Activated T-cell treated with anti-CD3 and anti-CD28 coated beads, Interleukin-2, amount 50 U/mL, for 24 hours (primary cell): ENCODE data around the gene KRTDAP.

Source experiments
- DNase-seq: peaks from one replicate; pipeline ENCODE4 v3.0.0-alpha.2; 2020
- H3K27ac Mint-ChIP-seq: 2 replicates; pipeline ENCODE4 v1.8.0; 2020; ENCODE audit warnings: mild to moderate bottlenecking, mixed read lengths
- H3K27me3 Mint-ChIP-seq: 2 replicates; pipeline ENCODE4 v1.8.0; 2020; ENCODE audit warnings: mixed read lengths
- H3K36me3 Mint-ChIP-seq: 2 replicates; pipeline ENCODE4 v1.8.0; 2020; ENCODE audit warnings: low read depth, mixed read lengths
- H3K4me1 Mint-ChIP-seq: 2 replicates; pipeline ENCODE4 v1.8.0; 2020; ENCODE audit warnings: low read depth, mixed read lengths
- H3K4me3 Mint-ChIP-seq: 2 replicates; pipeline ENCODE4 v1.8.0; 2020; ENCODE audit warnings: mild to moderate bottlenecking, moderate library complexity, mixed read lengths
- H3K9me3 Mint-ChIP-seq: 2 replicates; pipeline ENCODE4 v1.8.0; 2020; ENCODE audit warnings: mixed read lengths

KRTDAP gene

DNA sequence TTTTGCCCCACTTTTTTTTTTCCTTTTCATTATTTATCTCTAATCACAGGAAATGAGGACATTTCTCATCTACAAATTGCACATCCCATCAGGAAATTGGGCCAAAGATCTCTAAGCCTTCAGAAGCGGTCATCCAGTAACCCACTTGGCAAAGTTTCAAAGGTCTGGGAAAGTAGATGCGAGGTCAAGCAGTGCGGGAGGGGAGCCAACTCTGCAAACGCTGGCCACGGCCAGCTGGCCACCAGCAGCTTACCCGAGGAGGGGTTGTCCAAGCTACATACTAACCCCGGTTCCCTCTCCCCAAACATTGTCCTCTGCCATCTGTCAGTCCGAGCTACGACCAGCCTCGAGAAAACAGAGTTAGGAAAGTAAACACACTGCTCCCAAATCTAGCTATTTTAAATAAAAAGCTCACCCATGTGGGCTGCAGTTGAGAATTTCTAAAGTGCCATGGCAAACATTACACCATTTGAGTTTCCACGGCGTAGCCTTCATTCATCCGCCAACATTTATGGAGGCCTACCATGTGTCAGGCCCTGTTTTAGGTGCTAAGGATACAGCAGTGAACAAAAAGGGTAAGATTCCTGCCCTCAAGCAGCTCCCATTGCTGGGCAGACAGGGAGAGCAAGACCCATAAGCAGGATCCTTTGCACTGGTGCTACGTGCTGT is 30.7 kb downstream of the KRTDAP start:
- no peak for DNase-seq
- Mint-ChIP-seq H3K27me3 (no peaks in the 10 kb centered on the region), H3K4me1 (peaks cover 29% of the 10 kb centered on the region), H3K36me3 (no peaks in the 10 kb centered on the region), H3K9me3 (no peaks in the 10 kb centered on the region), H3K27ac (no peak overlapping the region), H3K4me3 (no peak overlapping the region)

GRCh38 chr19:35458731-35459391 is 31.4 kb downstream of the KRTDAP start:
- H3K4me3 Mint-ChIP-seq: no peak overlapping the region
- no peaks in the 10 kb centered on the region for H3K9me3 Mint-ChIP-seq
- DNase-seq: no peak
- no peak overlapping the region for H3K27ac Mint-ChIP-seq
- H3K27me3 Mint-ChIP-seq: no peaks in the 10 kb centered on the region
- peaks cover 29% of the 10 kb centered on the region for H3K4me1 Mint-ChIP-seq
- no peaks in the 10 kb centered on the region for H3K36me3 Mint-ChIP-seq

DNA sequence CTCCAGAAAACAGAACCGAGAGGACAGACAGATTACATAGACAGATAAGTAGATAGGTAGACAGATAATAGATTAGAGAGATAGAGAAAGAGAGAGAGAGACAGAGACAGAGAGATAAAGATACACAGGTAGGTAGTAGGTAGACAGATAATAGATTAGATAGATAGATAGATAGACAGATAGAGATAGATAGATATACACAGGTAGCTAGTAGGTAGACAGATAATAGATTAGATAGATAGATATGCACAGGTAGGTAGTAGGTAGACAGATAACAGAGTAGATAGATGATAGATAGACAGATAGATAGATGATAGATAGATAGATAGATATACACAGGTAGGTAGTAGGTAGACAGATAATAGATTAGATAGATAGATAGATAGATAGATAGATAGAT is 32.1 kb downstream of the KRTDAP start:
- H3K27ac Mint-ChIP-seq: no peak overlapping the region
- H3K9me3 Mint-ChIP-seq: no peaks in the 10 kb centered on the region
- H3K27me3 Mint-ChIP-seq: no peaks in the 10 kb centered on the region
- peaks cover 25% of the 10 kb centered on the region for H3K4me1 Mint-ChIP-seq
- H3K36me3 Mint-ChIP-seq: no peaks in the 10 kb centered on the region
- no peak for DNase-seq
- no peak overlapping the region for H3K4me3 Mint-ChIP-seq

GRCh38 chr19:35457173-35457572 is 33.1 kb downstream of the KRTDAP start:
- Mint-ChIP-seq H3K27ac (no peak overlapping the region), H3K27me3 (no peaks in the 10 kb centered on the region), H3K4me3 (no peak overlapping the region), H3K4me1 (peaks cover 23% of the 10 kb centered on the region), H3K36me3 (no peaks in the 10 kb centered on the region), H3K9me3 (no peaks in the 10 kb centered on the region)
- no peak for DNase-seq

DNA sequence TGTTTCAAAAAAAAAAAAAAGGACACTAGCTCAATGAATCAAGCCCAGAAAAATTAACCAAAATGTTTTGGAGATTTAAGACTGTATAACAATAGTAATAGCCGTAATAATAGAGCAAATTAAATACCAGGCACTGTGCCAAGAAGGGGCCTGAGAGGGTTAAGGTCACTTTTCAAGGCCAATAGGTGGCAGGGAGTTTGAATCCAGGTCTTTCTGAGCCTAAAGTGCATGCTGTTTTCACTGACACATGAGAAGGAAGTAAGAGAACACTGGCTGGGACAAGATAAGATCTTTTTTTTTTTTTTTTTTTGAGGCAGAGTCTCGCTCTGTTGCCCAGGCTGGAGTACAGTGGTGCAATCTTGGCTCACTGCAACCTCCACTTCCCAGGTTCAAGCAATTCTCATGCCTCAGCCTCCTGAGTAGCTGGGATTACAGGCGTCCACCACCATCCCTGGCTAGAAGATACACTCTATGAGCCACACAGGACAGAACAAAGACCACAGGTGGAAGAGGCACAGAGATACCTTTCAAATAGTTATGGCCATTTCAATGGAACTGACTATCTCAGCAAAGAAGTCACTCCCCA is 34.6 kb downstream of the KRTDAP start:
- no peak overlapping the region for H3K4me3 Mint-ChIP-seq
- H3K9me3 Mint-ChIP-seq: no peaks in the 10 kb centered on the region
- no peak for DNase-seq
- H3K27ac Mint-ChIP-seq: no peak overlapping the region
- peaks cover 32% of the 10 kb centered on the region for H3K4me1 Mint-ChIP-seq
- no peaks in the 10 kb centered on the region for H3K36me3 Mint-ChIP-seq
- no peaks in the 10 kb centered on the region for H3K27me3 Mint-ChIP-seq

DNA sequence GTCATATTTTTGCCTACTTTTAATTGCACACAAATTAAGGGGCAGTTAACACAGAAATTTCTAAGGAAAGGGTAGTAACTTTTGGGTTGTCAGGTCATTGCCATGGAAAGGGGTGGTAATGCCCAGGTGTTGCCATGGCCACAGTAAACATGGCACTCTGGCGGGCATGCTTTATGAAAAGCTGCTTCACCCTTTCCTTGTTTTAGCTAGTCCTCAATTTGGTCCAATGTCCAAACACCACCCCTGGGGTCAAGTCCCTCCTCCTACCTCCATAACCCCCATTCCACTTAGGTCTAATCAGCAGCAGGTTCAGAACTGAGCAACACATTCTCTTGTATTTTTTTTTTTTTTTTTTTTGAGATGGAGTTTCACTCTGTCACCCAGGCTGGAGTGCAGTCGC is 35.6 kb downstream of the KRTDAP start:
- no peak for DNase-seq
- Mint-ChIP-seq H3K4me1 (peaks cover 39% of the 10 kb centered on the region), H3K27ac (no peak overlapping the region), H3K27me3 (peaks cover 4% of the 10 kb centered on the region), H3K9me3 (no peaks in the 10 kb centered on the region), H3K4me3 (no peak overlapping the region), H3K36me3 (no peaks in the 10 kb centered on the region)

DNA sequence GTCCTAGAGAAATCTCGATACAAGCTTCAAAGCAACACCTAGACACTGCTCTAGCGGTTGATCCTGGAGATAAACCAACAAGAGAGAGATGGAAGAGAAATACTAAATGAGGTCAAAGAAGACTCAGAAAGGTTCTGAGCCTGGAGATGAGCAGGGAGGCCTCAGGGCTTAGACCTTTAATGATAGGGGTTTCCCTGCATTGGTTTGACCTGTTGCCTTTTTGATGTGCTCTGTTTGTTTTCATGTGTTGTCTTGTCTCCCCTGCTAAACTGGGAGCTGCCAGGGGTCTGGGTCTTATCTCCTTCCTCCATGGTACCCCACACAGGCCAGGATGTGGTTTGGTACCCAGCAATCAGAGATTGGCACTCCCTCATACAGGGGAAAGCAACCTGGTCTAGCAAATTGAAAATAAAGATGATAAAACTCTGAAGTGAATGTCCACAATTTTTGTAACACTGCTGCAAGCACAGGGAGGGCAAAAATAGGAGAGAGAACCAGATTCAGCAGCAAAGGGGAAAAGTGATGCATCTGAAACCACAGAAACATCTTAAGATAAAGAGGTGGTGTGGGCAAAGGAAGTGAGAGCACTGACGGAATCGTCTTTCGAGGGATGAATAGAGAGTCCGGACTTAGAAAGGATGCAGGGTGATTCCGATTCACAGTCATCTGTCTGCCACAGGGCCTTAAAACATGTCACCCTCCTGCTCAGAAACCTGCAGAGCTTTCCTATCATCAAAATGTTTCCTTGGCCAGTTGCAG is 38.7 kb downstream of the KRTDAP start:
- Mint-ChIP-seq H3K27me3 (peaks cover 29% of the 10 kb centered on the region), H3K9me3 (no peaks in the 10 kb centered on the region), H3K27ac (peak overlapping the region; percentile 66), H3K4me3 (no peak overlapping the region), H3K4me1 (peaks cover 49% of the 10 kb centered on the region), H3K36me3 (no peaks in the 10 kb centered on the region)
- DNase-seq: no peak

- Mint-ChIP-seq H3K27ac (no peak overlapping the region), H3K4me3 (no peak overlapping the region), H3K4me1 (peaks cover 60% of the 10 kb centered on the region), H3K9me3 (no peaks in the 10 kb centered on the region), H3K27me3 (peaks cover 36% of the 10 kb centered on the region), H3K36me3 (no peaks in the 10 kb centered on the region)
- DNase-seq: no peak
Measured at GRCh38 chr19:35449359-35450043, 40.8 kb downstream of the KRTDAP start.

DNA sequence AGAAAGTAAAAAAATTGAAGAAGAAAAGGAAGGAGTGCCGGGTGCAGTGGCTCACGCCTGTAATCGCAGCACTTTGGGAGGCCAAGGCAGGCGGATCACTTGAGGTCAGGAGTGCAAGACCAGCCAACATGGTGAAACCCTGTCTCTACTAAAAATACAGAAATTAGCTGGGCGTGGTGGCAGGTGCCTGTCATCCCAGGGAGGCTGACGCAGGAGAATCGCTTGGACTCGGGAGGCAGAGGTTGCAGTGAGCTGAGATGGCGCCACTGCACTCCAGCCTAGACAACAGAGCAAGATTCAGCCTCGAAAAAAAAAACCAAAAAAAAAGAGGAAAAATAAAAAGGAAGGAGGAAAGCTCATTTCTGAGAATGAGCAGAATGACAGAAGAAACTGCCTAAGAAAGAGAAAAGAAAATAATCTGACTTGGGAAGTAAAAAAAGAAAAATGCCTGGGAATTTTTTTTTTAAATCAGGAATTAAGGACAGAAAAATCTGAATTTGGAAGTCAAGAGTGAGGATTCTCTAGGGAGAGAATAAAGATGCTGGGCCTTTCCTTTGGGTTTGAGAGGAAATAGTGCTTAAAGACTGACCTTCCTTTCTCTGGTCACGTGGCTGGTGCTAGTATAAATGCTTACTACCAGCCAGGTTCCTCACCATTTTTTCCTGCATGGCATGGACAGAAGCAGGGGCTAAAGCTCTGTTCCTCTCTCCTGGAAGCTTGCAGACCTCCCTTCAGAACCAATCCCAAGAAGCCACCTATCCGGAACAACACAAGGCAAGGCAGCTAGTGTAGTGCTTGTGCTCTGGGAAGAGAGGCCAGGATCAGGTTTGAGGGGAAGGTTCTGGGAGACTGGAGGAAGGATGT is 42.4 kb downstream of the KRTDAP start, which contains the start of gene FFAR2:
TSS of gene FFAR2 (plus strand) at position 652 of the 864 bp plus-strand sequence. CDS start 1,458 bp downstream, outside the sequence.
- H3K27me3 Mint-ChIP-seq: peaks cover 36% of the 10 kb centered on the region
- H3K4me3 Mint-ChIP-seq: no peak within 1 kb of the TSS
- DNase-seq: no peak
- H3K36me3 Mint-ChIP-seq: no peaks in the 10 kb centered on the region
- no peaks in the 10 kb centered on the region for H3K9me3 Mint-ChIP-seq
- H3K4me1 Mint-ChIP-seq: peaks cover 57% of the 10 kb centered on the region
- H3K27ac Mint-ChIP-seq: no peak within 1 kb of the TSS

GRCh38 chr19:35445826-35446593 is 44.3 kb downstream of the KRTDAP start:
- DNase-seq: no peak
- Mint-ChIP-seq H3K4me1 (peaks cover 42% of the 10 kb centered on the region), H3K27ac (no peak overlapping the region), H3K9me3 (no peaks in the 10 kb centered on the region), H3K27me3 (peaks cover 36% of the 10 kb centered on the region), H3K4me3 (no peak overlapping the region), H3K36me3 (no peaks in the 10 kb centered on the region)

- no peaks in the 10 kb centered on the region for H3K9me3 Mint-ChIP-seq
- DNase-seq: no peak
- H3K4me1 Mint-ChIP-seq: peaks cover 31% of the 10 kb centered on the region
- H3K36me3 Mint-ChIP-seq: no peaks in the 10 kb centered on the region
- peaks cover 32% of the 10 kb centered on the region for H3K27me3 Mint-ChIP-seq
- H3K27ac Mint-ChIP-seq: peak overlapping the region; percentile 13
- H3K4me3 Mint-ChIP-seq: no peak overlapping the region
Measured at GRCh38 chr19:35444735-35445134, 45.5 kb downstream of the KRTDAP start.

DNA sequence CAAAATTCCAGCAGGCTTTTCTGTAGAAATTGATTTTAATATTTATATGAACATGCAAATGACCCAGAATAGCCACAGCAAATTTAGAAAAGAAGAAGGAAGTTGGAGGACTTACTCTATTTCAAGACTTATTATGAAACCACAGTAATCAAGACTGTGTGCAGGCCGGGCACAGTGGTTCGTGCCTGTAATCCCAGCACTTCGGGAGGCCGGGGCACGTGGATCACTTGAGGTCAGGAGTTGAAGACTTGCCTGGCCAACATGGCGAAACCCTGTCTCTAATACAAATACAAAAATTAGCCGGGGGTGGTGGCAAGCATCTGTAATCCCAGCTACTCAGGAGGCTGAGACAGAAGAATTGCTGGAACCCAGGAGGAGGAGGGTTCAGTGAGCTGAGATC is 48.2 kb downstream of the KRTDAP start:
- H3K36me3 Mint-ChIP-seq: no peaks in the 10 kb centered on the region
- no peak for DNase-seq
- no peak overlapping the region for H3K27ac Mint-ChIP-seq
- H3K4me1 Mint-ChIP-seq: peaks cover 25% of the 10 kb centered on the region
- no peaks in the 10 kb centered on the region for H3K9me3 Mint-ChIP-seq
- H3K4me3 Mint-ChIP-seq: no peak overlapping the region
- H3K27me3 Mint-ChIP-seq: peaks cover 11% of the 10 kb centered on the region

DNA sequence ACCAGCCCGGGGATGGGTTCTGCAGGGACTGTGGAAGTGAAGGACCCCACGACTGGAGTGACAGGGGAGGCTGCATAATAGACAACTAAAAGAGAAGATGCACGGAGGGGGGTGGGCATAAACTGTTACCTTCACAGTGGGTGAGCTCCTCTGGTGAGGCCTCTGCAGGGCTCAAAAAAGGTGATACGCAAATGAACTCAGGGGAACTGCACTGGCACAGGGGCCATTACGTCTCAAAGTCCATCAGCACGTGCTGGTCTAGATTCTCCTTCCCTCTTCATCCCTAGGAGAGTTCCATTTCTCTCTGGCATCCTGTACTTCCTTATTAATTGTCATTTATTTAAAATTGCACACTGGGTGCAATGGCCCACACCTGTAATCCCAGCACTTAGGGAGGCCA is 50.3 kb downstream of the KRTDAP start:
- DNase-seq: no peak
- Mint-ChIP-seq H3K4me3 (no peak overlapping the region), H3K9me3 (no peaks in the 10 kb centered on the region), H3K27ac (no peak overlapping the region), H3K27me3 (peaks cover 12% of the 10 kb centered on the region), H3K4me1 (peaks cover 22% of the 10 kb centered on the region), H3K36me3 (no peaks in the 10 kb centered on the region)
